Neuronal stem cell (in vitro differentiated cells): ENCODE measurements around the gene OLFM2.

Source experiments
- DNase-seq: peaks from one replicate; pipeline ENCODE4 v3.0.0-alpha.2; 2013; ENCODE audit warnings: low spot score
- H2AFZ ChIP-seq: one replicate; pipeline ENCODE4 v1.6.1; 2013; ENCODE audit warnings: mild to moderate bottlenecking, low read length, inconsistent platforms
- H2AK5ac ChIP-seq: 2 replicates; pipeline ENCODE4 v1.6.1; 2013; ENCODE audit warnings: low read depth, mild to moderate bottlenecking, inconsistent platforms, low read length, moderate library complexity, mixed read lengths
- H2BK120ac ChIP-seq: 2 replicates; pipeline ENCODE4 v1.6.1; 2013; ENCODE audit warnings: low read depth, mild to moderate bottlenecking, inconsistent platforms, low read length, moderate library complexity, mixed read lengths
- H2BK12ac ChIP-seq: one replicate; pipeline ENCODE4 v1.6.1; 2013; ENCODE audit warnings: low read length, inconsistent platforms
- H2BK15ac ChIP-seq: 2 replicates; pipeline ENCODE4 v1.6.1; 2013; ENCODE audit warnings: mild to moderate bottlenecking, low read length, inconsistent platforms, mixed read lengths
- H2BK5ac ChIP-seq: one replicate; pipeline ENCODE4 v1.6.1; 2013; ENCODE audit warnings: inconsistent platforms, mild to moderate bottlenecking, low read length, moderate library complexity
- H3K14ac ChIP-seq: one replicate; pipeline ENCODE4 v1.6.1; 2013; ENCODE audit warnings: low read length, inconsistent platforms
- H3K18ac ChIP-seq: 2 replicates; pipeline ENCODE4 v1.6.1; 2013; ENCODE audit warnings: low read length, inconsistent platforms
- H3K23ac ChIP-seq: 2 replicates; pipeline ENCODE4 v1.6.1; 2013; ENCODE audit warnings: low read depth, mild to moderate bottlenecking, mixed read lengths, low read length, inconsistent platforms; ENCODE audit not compliant: poor library complexity
- H3K27ac ChIP-seq: replicated peaks from 3 replicates; pipeline ENCODE4 v1.5.1; 2013; ENCODE audit warnings: low read length, inconsistent platforms
- H3K27me3 ChIP-seq, 3 experiments: 2 replicates each; pipeline ENCODE4 v1.6.1; 2013; ENCODE audit warnings: low read length in 3 of 3, mild to moderate bottlenecking in 2 of 3, inconsistent platforms in 1 of 3, low read depth in 1 of 3, mixed read lengths in 1 of 3, moderate library complexity in 1 of 3; ENCODE audit not compliant: control insufficient read depth in 3 of 3, insufficient read depth in 3 of 3
- H3K36me3 ChIP-seq, 2 donors: replicated peaks in 1 of 2; 2 replicates each; pipeline ENCODE4 v1.6.1; 2013; ENCODE audit warnings: low read length in 2 of 2; ENCODE audit not compliant: control insufficient read depth in 2 of 2, insufficient read depth in 2 of 2
- H3K4ac ChIP-seq: 2 replicates; pipeline ENCODE4 v1.6.1; 2013; ENCODE audit warnings: inconsistent platforms, mild to moderate bottlenecking, low read length, moderate library complexity
- H3K4me1 ChIP-seq, 2 donors: 1 replicate in 1 of 2; 2 replicates in 1 of 2; pipeline ENCODE4 v1.6.1; 2013; ENCODE audit warnings: low read length in 2 of 2, low read depth in 1 of 2; ENCODE audit not compliant: control insufficient read depth in 2 of 2, insufficient read depth in 1 of 2
- H3K4me2 ChIP-seq: one replicate; pipeline ENCODE4 v1.6.1; 2013; ENCODE audit warnings: mild to moderate bottlenecking, low read length, inconsistent platforms; ENCODE audit not compliant: insufficient read depth, poor library complexity, severe bottlenecking
- H3K4me3 ChIP-seq, 2 donors: 2 replicates each; pipeline ENCODE4 v1.5.1; 2013; ENCODE audit warnings: low read length in 2 of 2, mild to moderate bottlenecking in 2 of 2, inconsistent platforms in 1 of 2, moderate library complexity in 1 of 2
- H3K79me1 ChIP-seq: one replicate; pipeline ENCODE4 v1.6.1; 2013; ENCODE audit warnings: low read depth, mild to moderate bottlenecking, inconsistent platforms, low read length, moderate library complexity
- H3K9ac ChIP-seq: one replicate; pipeline ENCODE4 v1.6.1; 2013; ENCODE audit warnings: mild to moderate bottlenecking, low read depth, low read length, inconsistent platforms; ENCODE audit not compliant: poor library complexity
- H3K9me3 ChIP-seq, 2 donors: replicated peaks in 1 of 2; 2 replicates each; pipeline versions ENCODE3 to v1.6.1; 2013; ENCODE audit warnings: low read length in 2 of 2, mild to moderate bottlenecking in 2 of 2, inconsistent platforms in 1 of 2, low read depth in 1 of 2, mixed read lengths in 1 of 2, moderate library complexity in 1 of 2; ENCODE audit not compliant: control insufficient read depth in 2 of 2, insufficient read depth in 1 of 2
- H4K8ac ChIP-seq: one replicate; pipeline ENCODE4 v1.6.1; 2013; ENCODE audit warnings: low read depth, mild to moderate bottlenecking, inconsistent platforms, low read length, moderate library complexity
- H4K91ac ChIP-seq: one replicate; pipeline ENCODE4 v1.6.1; 2013; ENCODE audit warnings: low read length, low read depth, mild to moderate bottlenecking, inconsistent platforms; ENCODE audit not compliant: poor library complexity
- whole genome bisulfite sequencing, 2 donors: extraction: QIAGEN DNeasy Blood & Tissue Kit; methylation state at CpG; one replicate each; pipeline ENCODE4 v1.1.7; 2013; ENCODE audit warnings: missing lambda C conversion rate in 2 of 2, mixed read lengths in 1 of 2; ENCODE audit not compliant: insufficient read length in 2 of 2, insufficient replicate concordance in 1 of 2; ENCODE audit errors: extremely low coverage in 2 of 2; 5-methylcytosine and 5-hydroxymethylcytosine counted together

The OLFM2 gene

DNA sequence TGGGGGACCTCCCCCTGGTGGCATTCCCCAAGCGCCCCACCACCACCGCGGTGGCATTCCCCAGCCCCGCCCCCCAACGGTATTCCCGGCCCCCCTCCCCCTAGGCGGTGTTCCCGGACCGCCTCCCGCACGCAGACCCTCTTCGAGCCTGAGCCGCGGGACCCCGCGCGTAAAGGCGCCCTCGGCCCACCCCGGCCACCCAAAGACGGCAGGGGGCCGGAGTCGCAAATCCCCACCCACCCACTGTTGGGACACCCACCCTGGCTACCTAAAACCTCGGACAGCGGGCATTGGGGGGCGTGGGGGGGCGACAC, 22.4 kb downstream of the OLFM2 start:
- Histone ChIP-seq H3K79me1 (peaks cover 2% of the 10 kb centered on the region), H3K4ac (no peak overlapping the region), H3K4me1 (peaks cover 3 to 5% of the 10 kb centered on the region in 2 donors), H2AFZ (peak overlapping the region; percentile 89), H3K18ac (peak overlapping the region; percentile 95), H2BK15ac (no peak overlapping the region), H3K4me2 (peak overlapping the region; percentile 98), H2BK12ac (no peak overlapping the region), H4K91ac (no peak overlapping the region), H3K27ac (no peak overlapping the region), H4K8ac (no peak overlapping the region), H3K27me3 (peaks cover 14 to 33% (median 28%) of the 10 kb centered on the region in 3 experiments), H3K9me3 (no peaks in the 10 kb centered on the region), H2AK5ac (peak overlapping the region; percentile 51), H2BK120ac (no peak overlapping the region), H3K14ac (no peak overlapping the region), H3K4me3 (peak overlapping the region; percentile 43 to 81), H3K9ac (peak overlapping the region; percentile 74), H3K36me3 (no peaks in the 10 kb centered on the region), H2BK5ac (no peak overlapping the region), H3K23ac (peak overlapping the region; percentile 75)
- no peak for DNase-seq
- no CpG with 5 or more reads among the region's 27 CpGs for WGBS, 2 donors

DNA sequence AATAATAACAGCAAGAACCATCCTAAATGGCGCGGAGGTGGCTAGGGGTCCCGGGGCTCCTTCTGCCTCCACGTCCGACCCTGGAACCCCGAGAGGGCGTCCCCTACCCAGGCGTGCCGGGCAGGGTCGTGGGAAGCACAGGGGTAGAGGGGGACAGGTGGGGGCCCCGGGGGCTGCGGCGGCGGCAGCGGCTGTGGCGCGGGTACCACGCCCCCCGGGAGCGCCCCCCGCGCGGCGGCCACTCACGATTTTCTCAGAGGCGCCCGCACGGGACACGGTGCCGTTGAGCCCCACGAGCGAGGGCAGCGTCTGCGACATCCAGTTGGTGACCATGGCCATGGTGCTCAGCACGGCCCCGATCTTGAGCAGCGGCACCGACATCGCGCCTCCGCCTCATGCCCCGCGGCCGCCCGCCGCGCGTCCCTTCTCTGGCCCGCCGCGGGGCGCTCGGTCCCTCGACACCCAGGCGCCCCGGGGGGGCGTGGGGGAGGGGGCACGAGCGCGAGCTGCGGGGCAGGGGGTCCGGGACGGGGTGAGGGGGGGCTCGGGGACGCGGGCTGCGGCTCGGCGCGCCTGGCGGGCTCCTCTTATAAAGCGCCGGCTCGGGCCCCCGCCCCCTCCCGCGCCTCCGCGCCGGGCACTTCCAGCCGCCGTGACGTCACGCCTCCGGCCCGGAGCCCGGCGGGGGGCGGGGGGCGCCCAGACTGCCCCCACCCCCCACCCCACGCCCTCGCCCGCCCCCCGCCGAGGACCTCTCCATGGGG, 22.9 kb downstream of the OLFM2 start:
- H3K27ac ChIP-seq, result no peak overlapping the region
- H2BK12ac ChIP-seq, result peak overlapping the region; percentile 6
- H3K23ac ChIP-seq, result peak overlapping the region; percentile 87
- peak overlapping the region; percentile 84 for H3K18ac ChIP-seq
- no peak overlapping the region for H2BK5ac ChIP-seq
- H3K27me3 ChIP-seq, result peaks cover 14 to 33% (median 28%) of the 10 kb centered on the region in 3 experiments
- H3K4me3 ChIP-seq, result peak overlapping the region; percentile 43 to 78
- no peak overlapping the region for H3K4ac ChIP-seq
- no peak overlapping the region for H4K91ac ChIP-seq
- no peak overlapping the region for H3K14ac ChIP-seq
- no peak for DNase-seq
- H4K8ac ChIP-seq, result no peak overlapping the region
- H3K79me1 ChIP-seq, result peaks cover 2% of the 10 kb centered on the region
- no peaks in the 10 kb centered on the region for H3K9me3 ChIP-seq
- H3K36me3 ChIP-seq, result no peaks in the 10 kb centered on the region
- no CpG with 5 or more reads among the region's 95 CpGs for WGBS, 2 donors
- H2AFZ ChIP-seq, result peak overlapping the region; percentile 84
- H2BK15ac ChIP-seq, result no peak overlapping the region
- peak overlapping the region; percentile 72 for H3K4me2 ChIP-seq
- H3K9ac ChIP-seq, result peak overlapping the region; percentile 68
- peaks cover 3 to 5% of the 10 kb centered on the region in 2 donors for H3K4me1 ChIP-seq
- peak overlapping the region; percentile 15 for H2AK5ac ChIP-seq
- H2BK120ac ChIP-seq, result no peak overlapping the region

DNA sequence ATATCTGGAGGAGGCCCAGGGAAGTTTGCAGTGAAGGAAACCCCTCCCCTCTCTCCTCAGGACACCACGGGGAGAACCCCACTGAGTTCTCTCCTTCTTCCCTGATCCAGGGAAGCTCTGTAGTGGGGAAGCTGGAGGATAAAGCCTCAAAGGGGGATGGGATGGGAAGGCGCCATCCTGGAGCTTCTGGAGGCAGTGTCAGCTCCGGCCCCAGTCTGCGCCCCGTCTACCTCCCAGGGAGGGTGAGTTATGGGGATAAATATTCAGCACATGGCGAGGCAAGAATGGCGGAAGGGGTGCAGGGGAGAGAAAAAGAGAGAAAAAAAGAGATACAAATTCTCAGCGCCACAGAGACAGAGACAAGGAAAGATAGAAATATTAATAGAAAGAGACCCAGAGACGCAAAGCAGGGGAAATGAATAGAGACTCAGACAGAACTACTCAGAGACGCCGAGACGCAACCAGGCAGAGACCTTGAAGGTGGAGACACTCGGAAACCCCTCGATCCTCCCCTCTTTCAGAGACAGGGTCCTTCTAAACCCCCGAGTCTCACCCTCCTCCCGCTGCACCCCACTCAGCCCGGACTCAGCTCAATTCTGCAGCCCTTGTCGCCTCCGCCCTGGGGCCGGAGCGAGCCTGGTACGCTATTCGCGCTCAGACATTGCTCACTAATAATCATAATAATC, 23.6 kb downstream of the OLFM2 start:
- Histone ChIP-seq H3K14ac (no peak overlapping the region), H2BK120ac (no peak overlapping the region), H3K4ac (no peak overlapping the region), H4K8ac (no peak overlapping the region), H3K4me2 (peak overlapping the region; percentile 72), H2AFZ (peak overlapping the region; percentile 84), H3K18ac (peak overlapping the region; percentile 61), H3K4me1 (peaks cover 3 to 5% of the 10 kb centered on the region in 2 donors), H3K27me3 (peaks cover 14 to 33% (median 28%) of the 10 kb centered on the region in 3 experiments), H3K36me3 (no peaks in the 10 kb centered on the region), H2BK5ac (no peak overlapping the region), H2AK5ac (peak overlapping the region; percentile 15), H3K27ac (no peak overlapping the region), H3K4me3 (peak overlapping the region in 1 of 2 donors; percentile 43), H3K9me3 (no peaks in the 10 kb centered on the region), H3K23ac (no peak overlapping the region), H3K9ac (no peak overlapping the region), H2BK12ac (peak overlapping the region; percentile 6), H3K79me1 (peaks cover 2% of the 10 kb centered on the region), H2BK15ac (no peak overlapping the region), H4K91ac (no peak overlapping the region)
- DNase-seq, result no peak
- no CpG with 5 or more reads among the region's 24 CpGs for WGBS, 2 donors

DNA sequence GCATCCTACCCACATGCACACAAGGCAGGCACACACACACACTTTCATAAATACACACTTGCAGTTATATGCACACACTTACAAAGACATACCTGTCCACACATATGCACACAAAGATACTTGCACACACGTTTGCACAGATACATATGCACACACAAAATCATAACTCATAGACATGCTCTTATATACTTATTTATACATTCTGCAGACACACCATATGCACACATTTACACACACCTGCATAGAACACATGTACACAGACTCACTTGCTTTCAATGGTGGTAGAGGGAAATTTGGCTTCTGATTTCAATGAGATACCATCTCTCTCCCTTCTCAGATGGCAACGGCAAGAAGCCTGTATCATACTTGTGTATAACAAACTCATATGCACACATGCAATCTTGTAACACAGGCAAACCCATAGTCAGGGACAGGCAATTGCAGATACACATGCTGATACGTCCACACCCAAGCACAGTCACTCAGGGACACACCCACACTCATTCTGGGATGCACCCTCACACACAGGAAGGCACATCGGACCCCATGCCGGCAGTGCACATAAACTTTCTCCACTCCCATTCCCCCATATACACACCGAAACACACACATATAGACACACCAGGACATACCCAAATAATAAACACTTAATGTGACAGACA, 24.7 kb downstream of the OLFM2 start:
- peaks cover 14 to 33% (median 28%) of the 10 kb centered on the region in 3 experiments for H3K27me3 ChIP-seq
- no peak overlapping the region for H2BK15ac ChIP-seq
- H3K23ac ChIP-seq, result no peak overlapping the region
- no peaks in the 10 kb centered on the region for H3K36me3 ChIP-seq
- DNase-seq, result no peak
- no peak overlapping the region for H3K4ac ChIP-seq
- no peak overlapping the region for H3K4me3 ChIP-seq
- no peak overlapping the region for H2BK12ac ChIP-seq
- 100% methylated on average over 1 of the region's 6 CpGs; no CpG with 5 or more reads in 1 of the 2 donors for WGBS, 2 donors
- peaks cover 2% of the 10 kb centered on the region for H3K79me1 ChIP-seq
- H3K9ac ChIP-seq, result no peak overlapping the region
- no peak overlapping the region for H4K8ac ChIP-seq
- H2AFZ ChIP-seq, result no peak overlapping the region
- H3K27ac ChIP-seq, result no peak overlapping the region
- no peak overlapping the region for H2AK5ac ChIP-seq
- no peak overlapping the region for H2BK5ac ChIP-seq
- H4K91ac ChIP-seq, result no peak overlapping the region
- no peak overlapping the region for H2BK120ac ChIP-seq
- H3K4me2 ChIP-seq, result no peak overlapping the region
- H3K14ac ChIP-seq, result no peak overlapping the region
- H3K9me3 ChIP-seq, result no peaks in the 10 kb centered on the region
- peaks cover 2 to 5% of the 10 kb centered on the region in 2 donors for H3K4me1 ChIP-seq
- no peak overlapping the region for H3K18ac ChIP-seq
